HG03066 (cell line): ENCODE measurements around the gene GATD1.

ENCODE experiments used
- ATAC-seq: cut with Tn5 transposase; IDR thresholded peaks from one replicate; pipeline ENCODE4 v1.9.1; 2021; ENCODE audit warnings: low read depth; ENCODE audit not compliant: unreplicated experiment

GATD1 gene

GRCh38 chr11:777288-778255 is at the start of gene GATD1:
GATD1 (minus strand) TSS chr11:777487; CDS start chr11:777462, 25 bp downstream.
- ATAC-seq: peak; percentile 65

GRCh38 chr11:826836-827145 is 49.5 kb upstream of the GATD1 start:
- no peak for ATAC-seq

- ATAC-seq: no peak
Measured at GRCh38 chr11:826227-826621, 48.9 kb upstream of the GATD1 start.

- no peak for ATAC-seq
Measured at GRCh38 chr11:825366-826226, 48.3 kb upstream of the GATD1 start.

- no peak for ATAC-seq
Measured at GRCh38 chr11:824942-825341, 47.7 kb upstream of the GATD1 start.

GRCh38 chr11:824292-824880 is 47.1 kb upstream of the GATD1 start:
- no peak for ATAC-seq

- no peak for ATAC-seq
Measured at GRCh38 chr11:823441-824291, 46.4 kb upstream of the GATD1 start.

- ATAC-seq: no peak
Measured at GRCh38 chr11:821512-822371, 44.5 kb upstream of the GATD1 start.

- ATAC-seq: no peak
Measured at GRCh38 chr11:820655-821511, 43.6 kb upstream of the GATD1 start.

GRCh38 chr11:819943-820649 is 42.8 kb upstream of the GATD1 start:
- peak; percentile 69 for ATAC-seq

- peak; percentile 72 for ATAC-seq
Measured at GRCh38 chr11:819129-819931, 42.0 kb upstream of the GATD1 start.

- ATAC-seq: no peak
Measured at GRCh38 chr11:818396-819128, 41.3 kb upstream of the GATD1 start, which contains the start of gene PNPLA2. PNPLA2 (plus strand) TSS chr11:818914; CDS start chr11:819719, 805 bp downstream.

- ATAC-seq: no peak
Measured at GRCh38 chr11:816433-816779, 39.1 kb upstream of the GATD1 start.

GRCh38 chr11:815675-816432 is 38.6 kb upstream of the GATD1 start:
- ATAC-seq: no peak

- no peak for ATAC-seq
Measured at GRCh38 chr11:813456-814096, 36.3 kb upstream of the GATD1 start.
